Right renal pelvis (tissue), 4 donors: ENCODE data around the gene PRKAG2. TPM values are rescaled to one million over a fixed set of nuclear protein-coding genes. Genes with fewer than 3 reads are reported as not detected.
"Not testable (repeated sequence)": the region's sequence is repeated elsewhere in the genome, so short reads cannot be mapped to it uniquely, and the experiment has no call there.

ENCODE experiments used
- DNase-seq, 4 donors: peaks; one replicate each; pipeline ENCODE4 v3.0.0-alpha.2; 2013; ENCODE audit warnings: low read depth in 4 of 4, low spot score in 3 of 4, missing footprints in 1 of 4
- polyA plus RNA-seq, 4 donors: library from polyadenylated mRNA; unstranded; fragments of 120-200 nt; gene quantifications; one replicate each; pipeline ENCODE4 v1.2.1, GENCODE V29; 2013; ENCODE audit not compliant: insufficient read length in 4 of 4

PRKAG2 gene
- polyA plus RNA-seq, 4 donors = 27.5 to 33.8 (median 30.2) TPM

DNA sequence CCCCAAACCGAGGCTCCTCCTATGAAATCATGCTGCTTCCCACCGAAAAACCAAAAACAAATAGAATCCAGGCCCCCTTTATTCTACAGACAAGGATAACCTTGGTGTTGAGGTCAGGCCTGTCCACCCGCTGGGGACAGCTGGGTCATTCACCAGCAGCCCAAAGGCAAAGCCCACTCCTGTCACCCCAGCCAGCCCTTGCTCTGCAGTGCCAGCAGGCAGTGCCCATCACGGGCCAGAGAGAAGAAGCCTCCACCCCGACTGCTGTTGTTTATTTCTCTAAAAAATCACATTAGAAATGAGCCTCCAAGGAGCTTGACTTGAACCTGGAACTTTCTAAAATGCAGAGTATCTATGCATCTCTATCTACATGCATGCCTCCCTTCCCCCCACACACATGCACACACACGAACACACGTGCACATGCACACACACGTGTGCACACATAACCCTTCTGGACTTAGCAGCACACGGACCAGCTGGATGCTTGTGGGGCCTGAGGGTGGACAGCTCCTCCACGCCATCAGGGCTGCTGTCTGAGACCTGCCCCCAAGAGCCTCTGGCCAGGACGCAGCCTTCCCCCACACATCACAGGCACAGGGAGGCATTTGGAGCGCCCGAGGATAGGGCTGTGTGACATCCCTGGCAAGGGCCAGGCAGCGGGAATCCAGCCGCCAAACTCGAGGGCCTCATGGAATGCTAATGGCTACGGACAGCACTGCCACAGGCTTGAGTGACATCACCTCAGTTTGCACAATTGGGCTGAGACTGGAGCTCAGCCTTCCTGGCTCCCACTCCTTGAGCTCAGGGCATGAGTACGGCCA, 22.8 kb downstream of the PRKAG2 start:
- no peak for DNase-seq

DNA sequence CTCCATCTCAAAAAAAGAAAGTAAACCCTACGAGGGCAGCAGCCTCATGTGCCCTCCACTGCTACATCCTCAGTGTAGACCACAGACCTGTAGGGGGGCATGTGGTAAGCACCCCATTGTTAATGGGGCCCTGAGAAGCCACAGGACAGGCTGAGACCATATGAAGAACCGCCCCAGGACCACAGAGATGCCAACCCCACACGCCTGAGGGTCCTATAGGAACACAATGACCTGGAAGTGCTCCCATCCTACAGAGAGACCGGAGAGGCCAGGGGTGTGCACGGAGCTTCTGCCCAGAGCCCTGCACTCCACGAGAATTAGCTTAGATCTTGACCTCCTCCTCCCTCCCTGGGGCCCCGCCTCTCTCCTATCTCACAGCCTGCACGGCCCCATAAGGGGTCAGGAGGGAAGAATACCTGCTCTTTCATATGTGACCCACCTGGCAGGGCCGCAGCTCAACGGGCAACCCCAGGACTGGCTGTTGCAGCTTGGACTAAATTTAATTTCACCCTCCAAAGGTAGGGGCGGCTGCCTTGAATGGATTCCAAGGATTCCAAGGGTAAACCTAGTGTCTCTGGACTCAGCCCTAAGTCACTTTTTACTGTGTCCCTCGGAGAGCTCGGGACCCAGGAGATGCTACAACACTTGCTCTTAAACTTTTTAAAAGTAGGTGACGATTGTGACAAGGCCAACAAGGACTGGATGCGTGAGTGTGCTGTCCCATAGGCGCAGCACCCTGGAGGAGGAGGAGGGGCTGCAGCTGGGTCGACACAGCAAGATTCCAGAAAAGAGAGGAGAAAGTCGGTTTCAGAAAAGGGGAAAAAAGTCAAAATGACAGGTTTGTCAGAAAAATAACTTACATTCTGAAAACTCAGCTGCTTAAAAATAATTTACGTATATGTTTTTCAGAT, 24.2 kb downstream of the PRKAG2 start:
- DNase-seq = no peak

DNA sequence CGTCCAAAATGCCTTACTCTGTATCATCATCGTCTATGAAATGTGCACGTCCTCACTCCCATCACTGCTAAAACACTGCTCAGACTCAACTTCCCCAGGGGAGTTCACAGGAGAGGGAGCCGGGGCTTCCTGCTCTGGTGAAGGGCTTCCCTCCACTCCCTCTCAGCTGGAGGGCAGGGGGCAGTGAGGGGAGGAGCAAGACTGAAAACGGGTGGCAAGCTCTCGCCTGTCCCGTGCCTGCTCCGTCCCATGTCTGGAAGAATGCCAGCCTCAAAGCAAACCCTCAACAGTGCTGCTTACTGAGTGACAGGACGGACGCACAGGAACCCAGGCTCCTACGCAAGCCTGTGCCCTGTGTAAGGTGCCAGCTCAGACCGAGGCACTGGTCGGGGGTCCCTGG, 25.1 kb downstream of the PRKAG2 start:
- no peak for DNase-seq

GRCh38 chr7:151851145-151851751, 25.7 kb downstream of the PRKAG2 start:
- no peak for DNase-seq

GRCh38 chr7:151850491-151851124, 26.3 kb downstream of the PRKAG2 start:
- DNase-seq = no peak

- DNase-seq = no peak
Observed at GRCh38 chr7:151849879-151850260, 27.0 kb downstream of the PRKAG2 start.

- DNase-seq = no peak
Observed at GRCh38 chr7:151849008-151849878, 27.7 kb downstream of the PRKAG2 start.

DNA sequence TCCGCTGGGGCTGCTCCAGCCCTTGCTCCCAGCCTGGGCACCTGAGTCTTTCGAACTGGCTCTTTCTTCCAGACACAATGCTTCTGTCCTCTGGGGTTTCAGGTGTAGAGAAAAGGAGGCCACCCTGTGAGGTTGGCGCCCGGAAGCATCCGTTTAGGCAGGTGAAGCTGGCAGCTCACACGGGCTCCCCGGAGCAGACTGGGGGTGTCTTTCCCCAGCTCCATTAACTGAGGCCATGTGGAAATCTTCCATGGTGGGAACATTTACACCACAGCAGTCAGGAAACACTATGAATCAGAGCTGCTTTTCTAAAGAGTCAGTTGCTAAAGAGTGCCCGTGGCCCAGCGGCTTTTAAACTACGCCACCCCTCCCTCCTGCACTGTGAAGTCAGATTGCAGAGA, 29.2 kb downstream of the PRKAG2 start:
- no peak for DNase-seq

DNA sequence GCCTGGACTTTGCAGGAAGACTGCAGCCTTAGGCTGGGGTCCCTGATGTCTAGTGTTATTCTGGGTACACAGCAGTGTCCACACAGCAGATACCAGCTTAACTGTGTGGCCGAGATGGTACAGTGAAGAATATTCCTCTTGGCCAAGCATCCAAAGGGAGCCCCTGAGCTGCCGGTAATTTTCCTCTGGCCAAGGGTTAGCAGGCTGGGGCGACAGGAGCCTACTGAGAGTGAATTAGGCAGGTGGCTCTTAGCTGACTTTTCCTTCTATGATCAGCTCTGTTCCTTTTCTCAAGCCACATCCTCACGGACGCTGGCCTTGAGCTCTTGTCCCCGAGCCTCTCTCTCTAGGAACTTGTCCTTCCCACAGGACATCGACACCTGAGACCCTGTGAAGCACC, 29.8 kb downstream of the PRKAG2 start:
- DNase-seq = no peak

DNA sequence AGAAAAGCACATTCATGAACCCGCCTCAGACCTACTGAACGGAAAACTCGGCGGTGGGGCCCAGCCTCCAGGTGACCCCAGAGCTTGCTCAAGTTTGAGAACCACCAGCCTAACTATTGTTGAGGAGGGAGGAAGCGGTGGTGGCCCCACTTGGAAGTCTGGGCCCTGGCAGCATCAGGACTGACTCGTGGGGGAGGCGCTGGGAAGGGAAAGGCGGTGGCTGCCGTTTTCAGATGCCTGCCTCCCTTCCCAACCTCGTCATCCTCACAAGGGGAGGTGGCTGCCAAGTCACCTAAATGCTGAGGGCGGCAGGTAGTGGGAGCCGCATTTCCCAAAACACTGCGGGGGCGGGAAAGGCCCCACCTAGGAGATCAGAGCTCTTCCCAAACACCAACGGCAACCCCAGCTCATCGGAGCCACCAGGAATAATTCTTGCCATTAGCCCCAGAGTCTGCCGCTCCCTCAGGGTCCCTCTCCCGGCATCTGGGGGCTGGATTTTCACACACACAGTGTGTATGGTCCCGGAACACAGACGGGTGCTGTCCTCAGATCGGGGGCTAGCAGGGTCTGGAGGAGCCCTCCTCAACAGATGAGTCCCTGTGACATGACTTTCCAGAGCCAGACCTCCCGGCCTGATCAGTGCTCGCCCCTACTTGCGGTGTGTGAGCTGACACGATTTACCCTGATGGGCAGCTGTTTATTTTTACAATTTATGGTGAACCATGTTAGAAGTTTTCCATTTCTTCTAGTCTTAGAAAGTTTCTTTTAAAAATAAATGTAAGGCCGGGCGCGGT, 31.3 kb downstream of the PRKAG2 start:
- no peak for DNase-seq

GRCh38 chr7:151844825-151845200, 32.1 kb downstream of the PRKAG2 start:
- DNase-seq = no peak

GRCh38 chr7:151844071-151844824, 32.7 kb downstream of the PRKAG2 start:
- no peak for DNase-seq

DNA sequence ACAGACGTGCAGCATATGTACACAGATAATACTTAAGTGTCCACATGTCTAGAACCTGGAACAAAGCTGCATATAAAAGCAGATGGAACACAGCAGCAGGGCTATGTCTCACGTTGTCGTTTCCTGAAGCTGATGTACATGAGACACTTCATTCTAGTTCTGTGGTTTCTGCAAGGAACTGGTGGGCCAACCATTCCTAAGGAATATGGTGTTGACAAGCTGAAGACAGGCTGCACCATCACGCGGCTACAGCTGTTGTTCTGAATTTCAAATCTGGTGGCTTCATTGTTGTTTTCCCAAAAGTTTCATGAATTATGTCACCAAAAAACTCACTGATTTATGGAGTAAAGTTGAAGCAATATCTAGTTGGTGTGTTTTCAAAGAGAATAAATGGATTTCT, 33.7 kb downstream of the PRKAG2 start:
- no peak for DNase-seq

GRCh38 chr7:151841395-151842051, 35.4 kb downstream of the PRKAG2 start:
- not testable (repeated sequence) for DNase-seq

GRCh38 chr7:151840088-151840910, 36.6 kb downstream of the PRKAG2 start:
- no peak for DNase-seq

DNA sequence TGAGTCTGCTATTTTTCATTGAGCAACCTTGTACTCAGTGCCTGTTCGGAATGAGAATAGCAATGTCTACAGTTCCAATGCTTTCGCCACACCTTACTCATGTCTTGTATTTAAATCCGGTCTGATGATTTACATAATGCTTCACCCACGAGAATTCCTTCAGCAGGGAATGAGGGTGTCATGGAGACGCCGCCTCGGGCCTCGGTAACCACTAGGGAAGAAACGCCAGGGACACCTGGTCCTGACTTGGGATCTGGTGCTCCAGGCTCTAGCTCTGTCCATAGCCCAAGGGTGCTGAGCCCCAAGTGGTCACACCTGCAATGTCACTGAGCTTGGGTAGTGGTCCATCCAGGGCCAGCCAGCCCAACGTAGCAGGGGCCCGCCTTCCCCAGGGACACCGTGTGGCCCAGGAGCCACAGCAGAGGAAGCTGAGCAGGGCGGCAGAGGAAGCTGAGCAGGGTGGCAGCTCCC, 37.4 kb downstream of the PRKAG2 start:
- no peak for DNase-seq

DNA sequence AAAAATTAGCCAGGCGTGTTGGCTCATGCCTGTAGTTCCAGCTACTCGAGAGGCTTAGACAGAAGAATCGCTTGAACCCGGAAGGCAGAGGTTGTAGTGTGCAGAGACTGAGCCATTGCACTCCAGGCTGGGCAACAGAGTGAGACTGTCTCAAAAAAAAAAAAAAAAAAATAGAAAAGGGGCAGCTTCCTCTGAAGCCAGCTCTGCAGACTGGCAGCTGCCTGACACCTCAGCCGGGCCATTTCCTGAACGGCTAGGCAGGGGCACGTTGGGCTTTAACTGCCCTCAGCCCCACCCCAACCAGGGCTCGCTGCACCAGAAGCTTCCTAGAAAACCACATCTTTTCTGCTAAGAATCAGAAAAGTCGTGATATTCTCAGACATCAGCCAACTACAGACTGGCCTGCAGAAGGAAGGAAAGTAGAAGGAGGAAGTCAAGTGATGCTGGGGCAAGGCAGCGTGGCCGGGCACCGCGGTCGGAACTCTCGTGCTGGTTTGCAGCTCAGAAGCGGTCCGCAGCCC, 38.0 kb downstream of the PRKAG2 start:
- no peak for DNase-seq
